Tracheal epithelial cell (primary cell): ENCODE results near the gene PITX1. TPM values are rescaled to one million over a fixed set of nuclear protein-coding genes. Genes with fewer than 3 reads are reported as not detected.

Experiments
- total RNA-seq: library from RNA; depleted of rRNA; stranded (reverse); fragments of >200 nt; gene quantifications from 2 replicates; pipeline ENCODE4 v1.2.1, GENCODE V29; 2014

The PITX1 gene
- 43.9 and 87.6 TPM in 2 replicates for total RNA-seq

DNA sequence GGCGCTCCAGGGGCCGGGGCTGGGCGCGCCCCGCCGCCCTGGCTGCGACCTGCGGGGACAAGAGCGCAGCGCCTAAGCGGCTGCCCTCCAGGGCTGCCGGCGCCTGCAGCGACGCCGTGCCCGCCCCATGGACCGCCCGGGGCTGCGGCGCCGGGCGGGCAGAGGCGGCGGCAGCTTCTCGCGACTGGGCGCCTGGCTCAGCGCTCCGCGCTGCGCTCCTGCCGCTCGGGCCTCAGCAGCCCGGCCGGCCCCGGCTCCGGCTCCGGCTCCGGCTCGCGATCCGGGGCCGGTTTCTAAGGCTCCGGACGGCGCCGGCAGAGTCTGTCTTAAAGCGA lies at the start of gene PITX1:
Gene PITX1, minus strand, starts transcription at position 328 of the 335 bp plus-strand sequence. CDS start 347 bp downstream, outside the sequence.

Other genes with a start within 250 kb of the PITX1 start
- 27.2 and 30.9 TPM in 2 replicates for gene C5orf24, start 188.3 kb downstream of the PITX1 start, total RNA-seq
- gene TXNDC15, start 159.9 kb downstream of the PITX1 start, total RNA-seq, result 29.2 and 54.5 TPM in 2 replicates
- gene PCBD2, start 129.1 kb downstream of the PITX1 start, total RNA-seq, result 2.4 and 6.4 TPM in 2 replicates
- under 0.01 TPM in 1 of 2 replicates, not detected in the other for gene CATSPER3, start 66.3 kb downstream of the PITX1 start, total RNA-seq